Stimulated activated CD8-positive, alpha-beta memory T cell treated with anti-CD3 and anti-CD28 coated beads, Interleukin-4, amount 100 ng/mL, for 4 hours (primary cell): ENCODE data around the gene FBLIM1.

Source experiments
- DNase-seq, 2 donors: peaks; one replicate each; pipeline ENCODE4 v3.0.0-alpha.2; 2020; ENCODE audit warnings: low read depth in 2 of 2, low spot score in 1 of 2

Gene FBLIM1

GRCh38 chr1:15747378-15747777, 11.2 kb upstream of the FBLIM1 start:
- DNase-seq, result no peak

- DNase-seq, result no peak
These were observed 10.3 kb upstream of the FBLIM1 start for GRCh38 chr1:15748264-15748663.

GRCh38 chr1:15748690-15749398, 9.8 kb upstream of the FBLIM1 start:
- no peak for DNase-seq

GRCh38 chr1:15749399-15750291, 8.9 kb upstream of the FBLIM1 start:
- no peak for DNase-seq

- DNase-seq, result no peak
These were observed 7.7 kb upstream of the FBLIM1 start for GRCh38 chr1:15750924-15751323.

GRCh38 chr1:15751717-15752116, 6.9 kb upstream of the FBLIM1 start:
- DNase-seq, result no peak

GRCh38 chr1:15753776-15754175, 4.8 kb upstream of the FBLIM1 start:
- no peak for DNase-seq

- DNase-seq, result no peak
These were observed 3.5 kb upstream of the FBLIM1 start for GRCh38 chr1:15755021-15755645.

- DNase-seq, result no peak
These were observed 3.0 kb upstream of the FBLIM1 start for GRCh38 chr1:15755646-15756040.

- DNase-seq, result no peak
These were observed 2.2 kb upstream of the FBLIM1 start for GRCh38 chr1:15756143-15757015.

GRCh38 chr1:15757016-15757543, 1.5 kb upstream of the FBLIM1 start:
- no peak for DNase-seq

GRCh38 chr1:15757575-15758342, 836 bp upstream of the FBLIM1 start:
- DNase-seq, result no peak

- no peak for DNase-seq
These were observed 512 bp downstream of the FBLIM1 start for GRCh38 chr1:15758953-15759661.

- DNase-seq, result no peak
These were observed 2.1 kb downstream of the FBLIM1 start for GRCh38 chr1:15760520-15761211.

- no peak for DNase-seq
These were observed 3.0 kb downstream of the FBLIM1 start for GRCh38 chr1:15761366-15762128.

GRCh38 chr1:15762546-15762945, 4.0 kb downstream of the FBLIM1 start:
- no peak for DNase-seq

- no peak for DNase-seq
These were observed 5.7 kb downstream of the FBLIM1 start for GRCh38 chr1:15764269-15764764.

- no peak for DNase-seq
These were observed 6.3 kb downstream of the FBLIM1 start for GRCh38 chr1:15764890-15765289.
